ENCODE measurements around the gene RPS6KA1.

DNA sequence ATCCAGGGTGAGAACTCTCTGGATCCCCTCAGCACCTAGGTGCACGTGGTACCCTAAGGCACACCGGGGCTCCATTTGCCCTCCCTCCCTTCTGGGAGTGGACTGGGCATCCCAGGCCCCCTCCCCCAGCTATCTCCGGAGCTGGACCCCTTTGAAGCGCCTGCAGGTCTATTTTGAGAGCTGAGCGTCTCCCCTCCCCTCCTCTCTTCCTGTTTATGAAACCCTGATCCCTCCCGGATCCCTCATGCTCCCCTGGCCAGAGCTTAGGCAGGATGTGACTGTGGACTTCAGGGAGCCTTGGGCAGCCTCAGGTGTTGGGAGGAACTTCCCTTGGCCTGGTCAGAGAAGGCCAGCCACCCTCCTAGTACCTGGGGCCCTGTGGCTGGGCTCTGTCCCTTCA lies 10.2 kb downstream of the RPS6KA1 start:
- TF ChIP-seq, protein P1, sequence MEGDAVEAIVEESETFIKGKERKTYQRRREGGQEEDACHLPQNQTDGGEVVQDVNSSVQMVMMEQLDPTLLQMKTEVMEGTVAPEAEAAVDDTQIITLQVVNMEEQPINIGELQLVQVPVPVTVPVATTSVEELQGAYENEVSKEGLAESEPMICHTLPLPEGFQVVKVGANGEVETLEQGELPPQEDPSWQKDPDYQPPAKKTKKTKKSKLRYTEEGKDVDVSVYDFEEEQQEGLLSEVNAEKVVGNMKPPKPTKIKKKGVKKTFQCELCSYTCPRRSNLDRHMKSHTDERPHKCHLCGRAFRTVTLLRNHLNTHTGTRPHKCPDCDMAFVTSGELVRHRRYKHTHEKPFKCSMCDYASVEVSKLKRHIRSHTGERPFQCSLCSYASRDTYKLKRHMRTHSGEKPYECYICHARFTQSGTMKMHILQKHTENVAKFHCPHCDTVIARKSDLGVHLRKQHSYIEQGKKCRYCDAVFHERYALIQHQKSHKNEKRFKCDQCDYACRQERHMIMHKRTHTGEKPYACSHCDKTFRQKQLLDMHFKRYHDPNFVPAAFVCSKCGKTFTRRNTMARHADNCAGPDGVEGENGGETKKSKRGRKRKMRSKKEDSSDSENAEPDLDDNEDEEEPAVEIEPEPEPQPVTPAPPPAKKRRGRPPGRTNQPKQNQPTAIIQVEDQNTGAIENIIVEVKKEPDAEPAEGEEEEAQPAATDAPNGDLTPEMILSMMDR (conservative IDR thresholded peaks at IDR 0.05; ENCODE audit: low read depth, low read length), result no peak
- TF ChIP-seq POLR2A (IDR thresholded peaks at IDR 0.05; ENCODE audit: low read depth, low read length) (no peak), SMC3 (IDR thresholded peaks at IDR 0.05; ENCODE audit: low read depth, low read length) (no peak)
